Measurements from ENCODE around the gene TFR2.
A peak's percentile ranks its signal among the peaks of the same experiment; 100 is the strongest.
"Not testable (repeated sequence)": the region's sequence is repeated elsewhere in the genome, so short reads cannot be mapped to it uniquely, and the experiment has no call there.

Gene TFR2

GRCh38 chr7:100678291-100678984 is 37.1 kb upstream of the TFR2 start:
- DNase-seq (ENCODE audit: low spot score): peak; percentile 40

GRCh38 chr7:100677308-100678267 is 36.2 kb upstream of the TFR2 start:
- DNase-seq (ENCODE audit: low spot score): no peak

GRCh38 chr7:100676501-100677306 is 35.4 kb upstream of the TFR2 start:
- no peak for DNase-seq (ENCODE audit: low spot score)

DNA sequence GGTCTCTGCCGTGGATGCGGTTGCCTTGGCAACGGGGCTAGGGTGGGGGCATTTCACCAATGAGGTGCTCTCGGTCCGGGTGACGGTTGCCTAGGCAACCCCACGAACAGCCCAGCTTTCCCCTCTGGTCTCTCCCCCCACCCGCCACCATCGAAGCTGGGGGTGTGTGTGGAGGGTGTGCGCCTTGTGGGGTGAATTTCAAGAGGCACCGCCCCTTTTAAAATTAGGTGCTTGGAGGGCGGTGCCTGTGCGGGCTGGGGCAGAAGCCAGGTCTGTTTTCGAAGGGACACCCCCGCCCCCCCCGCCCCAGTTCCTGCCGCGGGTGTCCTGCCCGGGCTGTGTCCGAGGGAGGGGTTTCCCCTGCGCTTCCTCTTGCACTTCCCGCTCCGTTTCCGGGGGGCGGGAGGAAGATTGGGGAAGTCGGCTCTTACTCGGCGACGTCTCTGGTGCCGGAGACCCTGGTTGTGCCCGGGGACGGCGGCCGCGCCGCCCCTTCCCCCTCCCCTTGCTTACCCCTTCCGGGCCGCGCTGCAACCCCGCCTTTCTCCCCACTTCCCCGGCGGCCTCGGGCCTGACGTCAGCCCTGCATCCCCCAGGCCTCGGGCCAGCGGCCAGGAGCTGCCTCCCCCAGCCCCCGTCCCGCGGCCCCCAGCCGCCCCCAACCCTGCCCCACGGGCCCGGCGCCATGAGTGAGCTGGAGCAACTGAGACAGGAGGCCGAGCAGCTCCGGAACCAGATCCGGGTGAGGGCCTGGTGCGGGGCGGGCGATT is 34.4 kb upstream of the TFR2 start:
- DNase-seq (ENCODE audit: low spot score): peak; percentile 86

DNA sequence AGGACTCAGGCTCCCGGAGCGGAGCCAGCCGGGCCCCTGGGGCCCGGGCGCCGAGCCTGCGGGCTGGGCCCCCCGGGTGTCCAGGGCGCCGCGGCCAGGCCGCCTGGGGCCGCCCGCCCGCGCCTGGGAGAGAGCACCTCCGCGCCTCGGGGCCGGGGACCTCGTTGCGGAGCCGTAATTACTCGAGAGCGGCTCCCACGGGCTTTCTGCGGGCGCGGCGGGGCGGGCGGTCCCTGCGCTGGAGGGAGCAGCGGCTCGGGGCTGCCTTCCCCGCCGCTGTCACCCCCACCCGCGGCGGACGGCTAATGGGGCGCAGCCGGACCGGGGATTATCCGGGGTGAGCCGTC is 33.7 kb upstream of the TFR2 start:
- no peak for DNase-seq (ENCODE audit: low spot score)

DNA sequence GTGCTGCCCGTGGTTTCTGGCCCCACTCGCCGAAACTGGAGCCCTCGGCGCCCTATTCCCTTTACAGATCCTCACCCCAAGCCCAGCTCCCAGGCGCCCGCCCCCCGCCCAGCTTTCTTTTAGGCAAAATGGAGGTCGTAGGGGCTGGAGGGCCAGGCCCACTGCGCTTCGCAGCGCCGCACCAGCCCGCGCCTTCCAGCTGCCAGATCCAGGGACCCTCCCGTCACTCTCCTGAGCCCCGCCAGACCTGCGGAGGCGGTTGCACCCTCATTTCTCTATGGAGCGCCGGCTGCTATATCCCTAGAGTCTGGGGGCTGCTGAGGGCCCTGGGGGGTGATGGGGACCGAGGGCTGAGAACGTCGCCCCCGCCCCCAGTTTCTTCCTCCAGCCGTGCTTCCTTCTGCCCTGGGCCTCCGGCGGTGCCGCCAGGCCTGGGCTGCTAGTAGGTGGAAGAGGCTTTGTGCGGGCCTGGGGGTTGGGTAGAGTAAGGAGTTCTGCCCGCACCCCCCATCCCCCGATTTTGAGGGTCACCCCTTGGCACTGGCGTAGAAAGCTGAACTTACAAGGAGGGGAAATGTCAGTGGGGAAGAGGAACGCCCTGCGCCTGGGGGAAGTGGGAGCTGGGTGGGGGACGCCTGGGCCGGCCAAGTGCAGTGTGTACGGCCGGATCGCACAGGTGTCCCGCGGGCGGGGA is 33.2 kb upstream of the TFR2 start:
- DNase-seq (ENCODE audit: low spot score): peak; percentile 25

DNA sequence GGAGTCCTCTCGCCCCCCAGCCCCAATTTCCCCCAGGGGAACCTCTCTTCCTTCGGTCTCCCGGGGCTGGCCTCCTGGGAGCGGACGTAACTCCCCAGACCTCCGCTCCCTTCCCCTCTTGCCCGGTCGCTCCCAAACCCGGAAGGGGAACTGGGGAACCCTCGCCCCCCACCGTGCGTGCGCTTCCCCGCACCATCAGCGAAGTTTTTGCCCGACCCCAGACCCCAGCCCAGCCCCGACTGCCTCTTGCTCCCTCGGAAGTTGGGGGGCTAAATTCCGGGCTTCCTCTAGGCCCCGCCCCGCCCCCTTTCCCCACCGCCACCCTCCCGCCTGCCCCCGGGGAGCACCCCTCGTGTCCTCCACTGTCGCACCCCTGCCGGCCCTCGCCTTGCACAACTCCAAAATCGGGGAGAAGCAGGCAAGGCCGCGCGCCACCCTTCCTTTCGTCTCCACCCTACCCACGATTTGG is 32.6 kb upstream of the TFR2 start:
- no peak for DNase-seq (ENCODE audit: low spot score)

GRCh38 chr7:100673302-100673941 is 32.1 kb upstream of the TFR2 start, which contains the start of gene GNB2:
TSS of gene GNB2 (plus strand) at chr7:100673740. CDS start at chr7:100676266, 2,526 bp downstream.
- DNase-seq (ENCODE audit: low spot score): peak; percentile 96

- no peak for DNase-seq (ENCODE audit: low spot score)
These were observed 30.3 kb upstream of the TFR2 start for GRCh38 chr7:100671353-100672327.

DNA sequence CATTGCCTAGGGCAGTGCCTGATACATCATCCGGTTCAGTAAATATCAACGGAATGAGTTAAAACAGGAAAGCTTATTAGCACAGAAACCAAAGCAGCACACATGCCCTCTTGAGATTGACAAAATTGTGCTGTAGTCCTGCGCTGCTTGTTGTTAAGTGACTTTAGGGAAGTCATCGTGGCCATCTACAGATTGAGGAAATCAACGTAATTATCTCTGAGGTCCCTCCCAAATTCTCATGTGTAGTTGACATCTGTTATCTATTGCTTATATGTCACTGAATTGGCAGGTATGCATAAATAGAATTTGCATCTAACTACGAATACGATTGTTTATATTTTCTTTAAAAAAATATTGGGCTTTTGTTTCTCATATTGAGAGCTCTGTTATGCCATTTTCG is 28.7 kb upstream of the TFR2 start:
- no peak for DNase-seq (ENCODE audit: low spot score)

GRCh38 chr7:100669106-100669505 is 27.8 kb upstream of the TFR2 start:
- not testable (repeated sequence) for DNase-seq (ENCODE audit: low spot score)

GRCh38 chr7:100668069-100668449 is 26.7 kb upstream of the TFR2 start:
- no peak for DNase-seq (ENCODE audit: low spot score)

DNA sequence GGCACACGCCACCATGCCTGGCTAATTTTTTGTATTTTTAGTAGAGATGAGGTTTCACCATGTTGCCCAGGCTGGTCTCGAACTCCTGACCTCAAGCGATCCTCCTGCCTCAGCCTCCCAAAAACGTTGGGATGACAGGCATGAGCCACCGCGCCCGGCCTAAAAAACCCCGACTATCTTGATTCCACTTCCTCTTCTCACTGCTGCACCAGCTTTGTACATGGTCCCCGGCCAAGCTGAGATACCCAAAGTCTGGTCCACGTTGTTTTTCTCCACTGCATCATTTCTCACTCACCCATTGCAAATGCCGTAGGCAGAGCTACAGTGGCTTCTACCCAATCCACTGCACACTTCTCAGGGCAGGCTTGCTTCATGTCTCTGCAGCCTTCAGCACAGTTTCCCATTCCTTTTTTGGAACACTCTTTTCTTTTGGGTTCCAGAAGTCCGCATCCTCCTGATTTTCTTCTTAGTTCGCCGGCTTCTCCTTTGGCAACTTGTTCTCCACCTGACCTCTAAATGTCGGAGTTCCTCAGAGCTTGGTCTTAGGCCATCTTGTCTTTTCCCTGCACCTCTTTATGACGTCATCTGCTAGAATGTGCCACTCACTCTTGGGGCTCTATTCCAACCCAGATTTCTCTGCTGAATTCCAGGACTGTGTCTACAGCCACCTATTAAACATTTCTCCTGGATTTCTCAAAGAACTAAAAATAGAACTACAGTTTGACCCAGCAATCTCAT is 26.1 kb upstream of the TFR2 start:
- no peak for DNase-seq (ENCODE audit: low spot score)

DNA sequence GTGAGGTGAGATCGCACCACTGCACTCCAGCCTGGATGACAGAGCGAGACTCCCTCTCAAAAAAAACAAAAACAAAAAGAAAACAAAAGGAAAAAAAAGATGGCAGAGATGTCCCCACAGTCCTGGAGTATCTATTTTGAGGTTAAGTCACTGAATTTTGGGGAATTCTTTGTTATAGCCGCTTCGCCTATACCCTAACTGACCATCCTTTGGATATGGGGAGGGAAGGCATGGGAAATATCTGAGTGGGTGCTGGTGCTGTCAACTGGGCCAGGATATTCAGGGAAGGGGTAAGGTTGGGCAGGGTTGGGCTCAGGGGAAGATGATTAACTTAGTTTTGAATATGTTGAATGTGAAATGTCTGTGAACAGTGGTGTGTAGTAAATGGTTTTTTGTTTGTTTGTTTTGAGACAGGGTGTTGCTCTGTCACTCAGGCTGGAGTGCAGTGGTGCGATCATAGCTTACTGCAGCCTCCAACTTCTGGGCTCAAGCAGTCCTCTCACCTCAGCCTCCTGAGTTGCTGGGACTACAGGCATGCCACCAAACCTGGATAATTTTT is 23.9 kb upstream of the TFR2 start:
- no peak for DNase-seq (ENCODE audit: low spot score)

- DNase-seq (ENCODE audit: low spot score): not testable (repeated sequence)
These were observed 20.9 kb upstream of the TFR2 start for GRCh38 chr7:100662194-100662776.

DNA sequence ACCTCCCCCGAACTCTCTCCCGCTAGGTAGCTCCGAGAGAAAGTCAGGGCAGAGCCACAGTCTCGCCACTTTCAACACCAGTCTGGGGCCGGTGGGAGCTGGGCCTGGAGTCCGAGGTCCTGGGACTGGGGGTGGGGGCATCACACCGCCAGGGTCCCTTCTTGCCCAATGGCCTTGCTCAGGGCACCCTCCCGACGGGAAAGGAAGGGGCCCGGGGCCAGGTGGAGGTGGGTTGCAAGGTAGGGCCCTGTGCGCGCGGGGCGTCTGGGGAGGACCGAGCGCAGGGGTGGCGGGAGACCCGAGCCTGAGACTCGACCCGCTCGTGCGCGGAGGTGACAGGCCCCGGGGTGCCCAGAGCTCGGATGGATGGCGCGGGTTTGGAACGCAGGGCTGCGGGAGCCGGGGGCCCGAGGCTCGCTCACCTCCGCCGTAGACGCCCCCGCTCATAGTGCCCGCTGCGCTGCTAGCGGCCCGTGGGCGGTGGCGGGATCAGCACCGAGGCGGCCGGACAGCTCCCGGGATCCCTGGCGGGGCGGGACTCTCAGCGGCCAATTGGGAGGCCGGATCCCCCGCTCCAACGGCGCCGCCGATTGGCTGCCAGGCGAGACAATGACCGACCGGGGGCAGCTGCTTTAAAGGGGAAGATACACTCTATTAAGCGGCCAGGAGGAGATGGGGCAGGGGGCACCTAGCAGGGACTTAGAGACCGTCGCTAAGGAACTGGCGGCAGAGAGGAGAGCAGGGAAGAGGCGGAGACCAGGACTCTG is 14.7 kb upstream of the TFR2 start, which contains the start of gene ACTL6B:
Gene ACTL6B, minus strand, starts transcription at position 541 of the 767 bp plus-strand sequence. Its CDS starts 94 bp downstream, at position 447.
- peak; percentile 100 for DNase-seq (ENCODE audit: low spot score)

Measured in iPS-NIHi11 (cell line).